ENCODE data around the gene PHGDH. TPM values are rescaled to one million over a fixed set of nuclear protein-coding genes. Genes with fewer than 3 reads are reported as not detected.

Gene PHGDH
- total and polyA plus RNA-seq, 9 of the 15 experiments (the other 6 are each of a cell fraction or from before 2014, with no cell fraction given), result 6.7 to 84.2 (median 36.2) TPM

- TF ChIP-seq FOXP4 (CRISPR knock-in tag; IDR thresholded peaks at IDR 0.05; ENCODE audit: borderline replicate concordance) (0 out of 2 replicates have a peak, but pooled peaks have one; percentile 37), ZNF740 (CRISPR knock-in tag; IDR thresholded peaks at IDR 0.05) (no peak), ZNF740 (tag; IDR thresholded peaks at IDR 0.05) (no peak), MAZ (CRISPR knock-in tag; conservative IDR thresholded peaks at IDR 0.05 in 1 of 2, IDR thresholded peaks at IDR 0.05 in 1 of 2) (no peak), OTX1 (CRISPR knock-in tag; IDR thresholded peaks at IDR 0.05) (no peak), L3MBTL2 (IDR thresholded peaks at IDR 0.05) (no peak), TRIM28 (IDR thresholded peaks at IDR 0.05) (no peak), HBP1 (CRISPR knock-in tag; IDR thresholded peaks at IDR 0.05) (no peak), SREBF1 (IDR thresholded peaks at IDR 0.05; ENCODE audit: borderline replicate concordance, low read depth, low read length) (no peak), ZNF511 (CRISPR knock-in tag; IDR thresholded peaks at IDR 0.05) (no peak), KHSRP (IDR thresholded peaks at IDR 0.05) (no peak), ADNP (tag; IDR thresholded peaks at IDR 0.05) (peak; percentile 97), CREB3L1 (IDR thresholded peaks at IDR 0.05; ENCODE audit: borderline replicate concordance, low read depth) (no peak), RAD51 (IDR thresholded peaks at IDR 0.05; ENCODE audit: borderline replicate concordance, low read depth) (no peak), ZFX (CRISPR knock-in tag; IDR thresholded peaks at IDR 0.05) (no peak), ZNF140 (CRISPR knock-in tag; IDR thresholded peaks at IDR 0.05) (no peak), MCM3 (IDR thresholded peaks at IDR 0.05) (no peak)
Observed at GRCh38 chr1:119736649-119737039, 24.9 kb downstream of the PHGDH start (continued).

Measured in K562 (cell line).